A172 (cell line): ENCODE measurements around the gene TGM1. TPM values are rescaled to one million over a fixed set of nuclear protein-coding genes. Genes with fewer than 3 reads are reported as not detected.

Experiments
- DNase-seq: peaks from one replicate; pipeline ENCODE4 v3.0.0-alpha.2; 2015; ENCODE audit warnings: low spot score
- total RNA-seq: library from RNA; depleted of rRNA; stranded (reverse); fragments of >200 nt; shearing (Covaris generic); gene quantifications from 2 replicates; pipeline ENCODE4 v1.2.3, GENCODE V29; 2014

Gene TGM1
- total RNA-seq, 1 experiment from 2014 or later: 0.64 TPM

- peak; percentile 51 for DNase-seq
These were observed 8.3 kb upstream of the TGM1 start, which contains the start of gene RABGGTA for GRCh38 chr14:24271134-24271833. TSS of gene RABGGTA (minus strand) at chr14:24271597. CDS start at chr14:24271115, 482 bp downstream.

- DNase-seq: no peak
These were observed 7.7 kb upstream of the TGM1 start for GRCh38 chr14:24270537-24271133.

DNA sequence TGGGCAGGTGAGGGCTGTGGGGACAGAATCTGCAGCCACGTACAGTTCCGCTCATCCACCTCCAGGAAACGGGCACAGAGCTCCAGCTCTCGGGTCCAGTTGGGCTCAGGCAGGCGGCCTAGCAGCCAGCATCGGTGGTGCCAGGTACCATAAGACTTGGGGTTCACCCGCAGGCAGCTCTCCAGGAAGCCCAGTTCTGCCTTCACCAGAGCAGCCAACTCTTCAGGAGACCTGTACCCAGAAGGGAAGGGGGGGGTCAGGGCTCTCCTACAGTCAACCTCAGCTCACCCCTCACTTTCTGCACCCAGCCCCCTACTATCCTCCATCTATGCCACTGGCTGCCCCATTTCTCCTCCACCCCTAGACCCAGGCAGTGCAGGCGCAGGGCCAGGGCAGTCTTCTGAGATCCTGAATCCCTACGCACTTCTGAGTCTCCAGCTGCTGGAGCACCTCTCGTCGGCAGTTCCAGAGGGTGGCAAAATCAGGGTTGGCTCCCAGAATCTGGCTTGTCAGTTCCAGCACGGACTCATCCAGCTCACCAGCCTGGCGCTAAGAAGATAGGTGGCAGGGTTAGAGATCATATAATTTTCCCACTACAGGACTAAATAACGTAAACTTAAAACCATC is 7.0 kb upstream of the TGM1 start:
- DNase-seq: no peak

- no peak for DNase-seq
These were observed 6.4 kb upstream of the TGM1 start for GRCh38 chr14:24269368-24269767.

- no peak for DNase-seq
These were observed 5.2 kb upstream of the TGM1 start for GRCh38 chr14:24268225-24268624.

DNA sequence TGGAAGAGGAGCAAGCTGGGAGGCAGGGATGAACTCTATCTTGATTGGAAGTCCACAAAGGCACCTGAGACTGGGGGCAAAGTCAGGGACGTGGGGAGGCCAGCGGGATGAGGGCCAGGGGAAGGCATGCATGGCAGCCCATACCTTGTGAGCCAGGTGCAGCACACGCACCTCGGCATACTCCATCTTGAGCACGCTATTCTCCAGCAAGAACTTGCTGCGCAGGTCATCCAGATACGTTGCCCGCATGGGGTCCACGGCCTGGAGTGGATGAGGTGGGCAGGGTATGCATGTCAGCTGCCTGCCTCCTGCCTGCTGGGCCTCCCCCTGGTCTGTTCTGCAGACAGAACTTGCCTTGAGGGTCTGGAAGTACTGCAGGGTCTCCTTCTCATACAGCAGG is 4.5 kb upstream of the TGM1 start:
- DNase-seq: no peak

- no peak for DNase-seq
These were observed 3.6 kb upstream of the TGM1 start for GRCh38 chr14:24266344-24267244.

DNA sequence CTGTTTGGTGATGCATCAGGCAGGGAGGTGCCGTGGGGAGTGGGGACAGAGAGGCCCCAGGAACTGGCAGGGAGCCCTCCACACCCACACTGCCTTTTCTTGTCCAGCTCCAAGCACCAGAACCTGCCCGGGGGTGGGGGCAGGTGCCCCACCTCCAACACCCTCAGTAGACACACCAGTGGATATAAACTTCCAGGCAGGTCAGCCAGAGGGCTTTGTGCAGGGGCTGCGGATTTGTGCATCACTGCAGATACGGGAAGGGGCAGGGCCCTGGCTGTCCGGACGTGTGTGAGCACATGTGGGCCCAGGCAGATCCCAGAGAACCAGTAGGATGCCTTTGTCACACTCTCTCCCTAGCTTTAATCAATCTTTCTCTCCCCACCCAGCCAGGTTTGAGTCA is 1.3 kb upstream of the TGM1 start:
- DNase-seq: no peak

- DNase-seq: no peak
These were observed 871 bp upstream of the TGM1 start for GRCh38 chr14:24263848-24264247.

DNA sequence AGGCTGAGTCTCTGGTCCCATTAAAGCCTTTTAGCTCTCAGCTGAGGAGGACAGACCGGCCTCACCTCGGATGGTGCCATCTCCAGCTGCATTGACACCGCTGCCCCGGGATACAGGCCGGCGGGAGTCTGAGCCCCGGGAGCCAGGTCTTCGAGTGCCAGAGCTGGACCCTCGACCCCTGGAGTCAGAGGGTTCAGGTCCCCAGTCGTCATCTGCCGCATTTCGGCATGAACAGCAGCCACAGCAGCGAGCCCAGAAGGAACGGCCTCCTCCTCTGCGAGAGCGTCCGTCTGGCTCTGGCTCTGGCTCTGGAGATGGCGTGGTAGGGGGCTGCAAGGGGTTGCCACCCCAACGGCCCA is 1.0 kb downstream of the TGM1 start:
- no peak for DNase-seq

DNA sequence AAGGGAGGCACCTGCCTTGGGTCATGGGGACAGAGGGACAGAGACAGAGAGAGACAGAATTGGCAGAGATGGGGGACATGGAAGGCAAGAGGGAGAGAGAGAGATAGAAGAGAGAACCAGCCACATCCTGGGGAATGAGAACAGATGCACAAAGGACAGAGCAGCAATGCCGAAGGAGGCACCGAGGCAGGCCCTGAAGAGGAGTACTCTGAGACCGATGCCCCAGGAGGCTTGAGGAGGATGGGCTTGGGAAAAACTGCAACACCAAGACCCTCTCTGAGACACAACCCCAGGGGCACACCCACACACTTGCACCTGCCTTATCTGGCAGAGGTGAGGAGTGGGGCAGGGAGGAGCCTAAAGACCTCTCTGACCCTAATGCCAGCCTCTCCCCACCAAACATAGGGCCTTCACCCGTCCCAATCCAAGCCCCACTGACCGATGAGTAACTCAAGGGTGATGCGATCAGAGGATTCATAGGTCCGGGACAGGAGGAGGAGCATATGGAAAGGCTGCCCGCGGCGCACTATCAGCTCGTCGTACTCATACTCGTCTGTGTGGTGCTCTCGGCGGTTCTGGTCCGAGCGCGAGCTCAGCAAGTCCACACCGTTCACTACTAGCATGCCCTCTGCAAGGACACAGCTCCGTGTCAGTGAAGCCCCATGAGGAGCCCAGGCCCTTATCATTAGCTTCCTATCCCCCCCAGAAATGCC is 1.6 kb downstream of the TGM1 start:
- no peak for DNase-seq

DNA sequence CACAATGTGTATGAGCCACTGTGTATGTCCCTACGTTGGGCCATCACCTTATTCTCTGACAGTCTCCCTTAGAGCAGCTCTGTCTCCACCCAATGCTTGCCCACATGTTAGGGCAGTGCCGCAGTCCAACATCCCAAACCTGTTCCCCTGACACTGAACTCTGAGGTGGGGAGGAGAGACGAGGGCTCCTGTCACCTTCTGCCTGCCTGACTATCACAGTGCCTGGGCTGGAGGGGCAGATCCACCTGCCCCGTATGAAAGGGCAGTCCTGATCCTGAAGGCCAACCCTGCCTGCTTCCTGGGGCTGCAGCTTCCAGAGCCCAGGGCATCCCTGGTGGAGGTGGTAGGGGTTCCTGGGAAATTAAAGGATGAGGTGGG is 2.2 kb downstream of the TGM1 start:
- DNase-seq: no peak

- DNase-seq: no peak
These were observed 2.8 kb downstream of the TGM1 start for GRCh38 chr14:24260026-24260779.

DNA sequence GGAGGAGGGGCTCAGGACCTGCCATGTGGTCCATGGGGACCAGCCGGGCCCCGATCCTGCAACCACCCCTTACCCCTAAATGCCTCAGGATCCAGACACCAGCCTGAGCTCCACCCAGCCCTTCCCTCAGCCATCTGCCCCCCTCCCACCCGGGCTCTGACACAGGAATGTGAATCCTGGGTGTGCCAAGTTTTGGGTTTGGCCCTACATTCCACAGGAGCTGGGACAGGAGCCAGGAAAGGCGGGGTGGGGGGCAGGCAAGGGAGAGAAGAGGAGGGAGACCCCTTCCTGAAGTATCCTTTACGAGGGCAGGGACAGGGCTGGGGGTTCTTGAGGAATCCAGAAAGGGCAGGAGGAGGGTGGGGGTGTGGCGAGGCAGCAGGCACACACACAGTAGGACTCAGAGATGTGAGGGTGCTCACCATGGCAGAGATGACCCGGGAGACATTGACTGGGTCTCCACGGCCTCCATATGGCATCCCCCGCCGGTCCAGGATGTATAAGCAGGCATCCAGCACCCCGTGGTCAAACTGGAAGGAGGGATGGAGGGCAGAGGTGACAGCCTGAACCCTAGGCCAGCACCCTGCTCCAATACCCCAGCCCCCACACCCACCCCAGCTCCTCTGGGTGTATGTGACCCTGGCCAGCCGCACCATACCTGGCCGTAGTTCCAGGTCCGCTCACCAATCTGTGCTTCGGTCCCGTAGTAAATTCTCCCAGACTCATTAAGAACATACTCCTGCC is 3.5 kb downstream of the TGM1 start:
- peak; percentile 7 for DNase-seq

GRCh38 chr14:24258548-24259265 is 4.3 kb downstream of the TGM1 start:
- no peak for DNase-seq

GRCh38 chr14:24258119-24258518 is 4.9 kb downstream of the TGM1 start:
- no peak for DNase-seq

DNA sequence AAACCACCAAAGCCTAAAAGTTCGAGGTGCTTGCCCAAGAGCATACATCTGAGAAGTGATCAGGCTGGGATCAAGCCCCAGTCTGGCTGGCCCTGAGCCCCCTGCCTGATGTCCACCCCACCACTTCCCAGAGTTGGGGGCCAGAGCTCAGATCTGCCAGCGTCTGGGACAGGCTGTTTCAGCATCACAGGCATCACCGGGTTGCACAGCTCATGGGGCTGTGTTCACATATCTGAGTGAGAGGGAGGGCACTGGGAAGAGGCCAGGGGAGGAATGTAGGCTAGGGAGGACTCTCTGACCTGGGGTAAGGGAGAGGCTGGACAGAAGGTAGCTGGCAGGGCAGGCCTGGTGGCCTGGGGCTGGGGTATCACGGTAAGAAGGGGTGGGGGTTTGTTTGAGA is 6.0 kb downstream of the TGM1 start:
- DNase-seq: no peak

- no peak for DNase-seq
These were observed 6.9 kb downstream of the TGM1 start for GRCh38 chr14:24255931-24256711.

DNA sequence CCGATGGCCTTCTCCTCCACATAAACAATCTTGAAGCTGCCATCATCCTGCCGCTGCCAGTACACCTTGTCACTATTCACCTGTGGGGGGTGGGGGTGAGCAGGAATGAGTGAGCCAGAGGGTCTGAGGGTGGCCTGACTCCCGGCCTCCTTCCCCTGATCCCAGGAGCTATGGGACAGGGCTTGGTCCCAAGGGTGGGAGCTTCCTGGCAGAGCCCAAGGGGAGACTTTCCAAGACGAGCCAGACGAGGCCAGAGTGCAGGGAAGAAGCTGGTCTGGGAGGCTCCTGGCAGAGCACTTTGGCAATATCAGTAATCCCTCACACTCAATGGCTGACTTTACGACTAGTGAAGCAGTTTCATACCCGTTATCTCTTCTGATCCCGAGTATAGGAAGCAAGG is 7.5 kb downstream of the TGM1 start:
- no peak for DNase-seq
